Panc1 (cell line): ENCODE data around the gene BABAM2.

Experiments
- POLR2AphosphoS5 ChIP-seq: IDR thresholded peaks from 2 replicates; pipeline ENCODE4 v1.6.1; 2012; ENCODE audit warnings: mild to moderate bottlenecking, low read depth, low read length, moderate library complexity
- TCF7L2 ChIP-seq: IDR thresholded peaks from 2 replicates; pipeline ENCODE4 v1.6.1; 2011; ENCODE audit warnings: mild to moderate bottlenecking, low read depth, low read length, inconsistent platforms
- TF ChIP-seq, protein P1 (sequence below): fragments of 450-650 bp; IDR thresholded peaks from 2 replicates; pipeline ENCODE4 v1.5.1; 2017; ENCODE audit warnings: mild to moderate bottlenecking
- TF ChIP-seq, protein P2 (sequence below), 2 experiments: IDR thresholded peaks; 2 replicates each; pipeline ENCODE4 v1.6.1; 2011 to 2012; ENCODE audit warnings: low read depth in 2 of 2, control low read depth in 1 of 2, low read length in 1 of 2, mild to moderate bottlenecking in 1 of 2, moderate library complexity in 1 of 2; ENCODE audit not compliant: insufficient read depth in 1 of 2

- TF ChIP-seq, protein P1, sequence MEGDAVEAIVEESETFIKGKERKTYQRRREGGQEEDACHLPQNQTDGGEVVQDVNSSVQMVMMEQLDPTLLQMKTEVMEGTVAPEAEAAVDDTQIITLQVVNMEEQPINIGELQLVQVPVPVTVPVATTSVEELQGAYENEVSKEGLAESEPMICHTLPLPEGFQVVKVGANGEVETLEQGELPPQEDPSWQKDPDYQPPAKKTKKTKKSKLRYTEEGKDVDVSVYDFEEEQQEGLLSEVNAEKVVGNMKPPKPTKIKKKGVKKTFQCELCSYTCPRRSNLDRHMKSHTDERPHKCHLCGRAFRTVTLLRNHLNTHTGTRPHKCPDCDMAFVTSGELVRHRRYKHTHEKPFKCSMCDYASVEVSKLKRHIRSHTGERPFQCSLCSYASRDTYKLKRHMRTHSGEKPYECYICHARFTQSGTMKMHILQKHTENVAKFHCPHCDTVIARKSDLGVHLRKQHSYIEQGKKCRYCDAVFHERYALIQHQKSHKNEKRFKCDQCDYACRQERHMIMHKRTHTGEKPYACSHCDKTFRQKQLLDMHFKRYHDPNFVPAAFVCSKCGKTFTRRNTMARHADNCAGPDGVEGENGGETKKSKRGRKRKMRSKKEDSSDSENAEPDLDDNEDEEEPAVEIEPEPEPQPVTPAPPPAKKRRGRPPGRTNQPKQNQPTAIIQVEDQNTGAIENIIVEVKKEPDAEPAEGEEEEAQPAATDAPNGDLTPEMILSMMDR, result no peak
- TF ChIP-seq TCF7L2 (no peak), POLR2AphosphoS5 (no peak)
- TF ChIP-seq, protein P2, sequence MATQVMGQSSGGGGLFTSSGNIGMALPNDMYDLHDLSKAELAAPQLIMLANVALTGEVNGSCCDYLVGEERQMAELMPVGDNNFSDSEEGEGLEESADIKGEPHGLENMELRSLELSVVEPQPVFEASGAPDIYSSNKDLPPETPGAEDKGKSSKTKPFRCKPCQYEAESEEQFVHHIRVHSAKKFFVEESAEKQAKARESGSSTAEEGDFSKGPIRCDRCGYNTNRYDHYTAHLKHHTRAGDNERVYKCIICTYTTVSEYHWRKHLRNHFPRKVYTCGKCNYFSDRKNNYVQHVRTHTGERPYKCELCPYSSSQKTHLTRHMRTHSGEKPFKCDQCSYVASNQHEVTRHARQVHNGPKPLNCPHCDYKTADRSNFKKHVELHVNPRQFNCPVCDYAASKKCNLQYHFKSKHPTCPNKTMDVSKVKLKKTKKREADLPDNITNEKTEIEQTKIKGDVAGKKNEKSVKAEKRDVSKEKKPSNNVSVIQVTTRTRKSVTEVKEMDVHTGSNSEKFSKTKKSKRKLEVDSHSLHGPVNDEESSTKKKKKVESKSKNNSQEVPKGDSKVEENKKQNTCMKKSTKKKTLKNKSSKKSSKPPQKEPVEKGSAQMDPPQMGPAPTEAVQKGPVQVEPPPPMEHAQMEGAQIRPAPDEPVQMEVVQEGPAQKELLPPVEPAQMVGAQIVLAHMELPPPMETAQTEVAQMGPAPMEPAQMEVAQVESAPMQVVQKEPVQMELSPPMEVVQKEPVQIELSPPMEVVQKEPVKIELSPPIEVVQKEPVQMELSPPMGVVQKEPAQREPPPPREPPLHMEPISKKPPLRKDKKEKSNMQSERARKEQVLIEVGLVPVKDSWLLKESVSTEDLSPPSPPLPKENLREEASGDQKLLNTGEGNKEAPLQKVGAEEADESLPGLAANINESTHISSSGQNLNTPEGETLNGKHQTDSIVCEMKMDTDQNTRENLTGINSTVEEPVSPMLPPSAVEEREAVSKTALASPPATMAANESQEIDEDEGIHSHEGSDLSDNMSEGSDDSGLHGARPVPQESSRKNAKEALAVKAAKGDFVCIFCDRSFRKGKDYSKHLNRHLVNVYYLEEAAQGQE (IDR thresholded peaks at IDR 0.05; ENCODE audit: insufficient read depth in 1 of 2, low read depth in 2 of 2, low read length in 1 of 2), result no peak
These were observed 43.2 kb upstream of the BABAM2 start for GRCh38 chr2:27847333-27847732.
